ENCODE measurements around the gene PCDHA7. TPM values are rescaled to one million over a fixed set of nuclear protein-coding genes. Genes with fewer than 3 reads are reported as not detected.
"Not testable (repeated sequence)": the region's sequence is repeated elsewhere in the genome, so short reads cannot be mapped to it uniquely, and the experiment has no call there.

The PCDHA7 gene
- total RNA-seq, 1 experiment from 2014 or later: not detected

- no peak for DNase-seq (ENCODE audit: low read depth)
These were observed 28.6 kb downstream of the PCDHA7 start for GRCh38 chr5:140862441-140863295.

DNA sequence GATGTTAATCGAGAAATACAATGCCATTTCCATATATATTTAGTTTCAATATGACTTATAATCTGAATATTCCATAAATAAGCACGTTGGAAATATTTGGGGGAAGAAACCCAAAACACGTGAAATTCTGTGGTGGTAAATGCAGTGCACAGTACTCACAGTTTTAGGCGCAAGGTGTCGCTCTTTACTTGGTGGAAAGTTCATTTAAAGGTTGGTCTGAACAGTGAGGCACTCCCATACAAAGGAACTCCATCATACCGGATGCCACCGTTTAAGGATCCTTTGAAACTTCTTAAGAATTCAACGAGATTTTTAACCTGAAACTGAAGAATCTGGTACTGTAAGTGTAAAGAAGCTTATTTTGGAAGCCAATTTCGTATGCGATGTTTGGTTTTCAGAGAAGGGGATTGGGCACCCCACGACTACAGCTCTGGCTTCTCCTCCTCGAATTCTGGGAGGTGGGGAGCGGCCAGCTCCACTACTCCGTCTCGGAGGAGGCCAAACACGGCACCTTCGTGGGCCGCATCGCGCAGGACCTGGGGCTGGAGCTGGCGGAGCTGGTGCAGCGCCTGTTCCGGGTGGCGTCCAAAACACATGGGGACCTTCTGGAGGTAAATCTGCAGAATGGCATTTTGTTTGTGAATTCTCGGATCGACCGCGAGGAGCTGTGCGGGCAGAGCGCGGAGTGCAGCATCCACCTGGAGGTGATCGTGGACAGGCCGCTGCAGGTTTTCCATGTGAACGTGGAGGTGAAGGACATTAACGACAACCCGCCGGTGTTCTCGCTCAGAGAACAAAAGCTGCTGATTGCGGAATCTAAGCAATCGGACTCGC lies 34.9 kb downstream of the PCDHA7 start, which contains the start of gene PCDHA11:
PCDHA11 (plus strand) TSS at position 237 of the 834 bp plus-strand sequence; CDS start at position 384, 147 bp downstream.
- DNase-seq (ENCODE audit: low read depth): peak; percentile 10

DNA sequence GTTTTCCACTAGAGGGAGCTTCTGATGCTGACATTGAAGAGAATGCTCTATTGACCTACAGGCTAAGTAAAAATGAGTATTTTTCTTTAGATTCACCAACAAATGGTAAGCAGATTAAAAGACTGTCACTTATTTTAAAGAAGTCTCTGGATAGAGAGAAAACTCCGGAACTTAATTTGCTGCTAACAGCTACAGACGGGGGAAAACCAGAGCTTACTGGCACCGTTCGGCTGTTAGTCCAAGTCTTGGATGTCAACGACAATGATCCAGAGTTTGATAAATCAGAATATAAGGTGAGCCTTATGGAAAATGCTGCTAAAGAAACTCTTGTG lies 35.5 kb downstream of the PCDHA7 start:
- no peak for DNase-seq (ENCODE audit: low read depth)

- no peak for DNase-seq (ENCODE audit: low read depth)
These were observed 36.4 kb downstream of the PCDHA7 start for GRCh38 chr5:140870221-140871201.

- no peak for DNase-seq (ENCODE audit: low read depth)
These were observed 41.3 kb downstream of the PCDHA7 start, which contains the start of gene PCDHA12 for GRCh38 chr5:140875085-140876065. Gene PCDHA12, plus strand, starts transcription at chr5:140875308. Its CDS starts 165 bp downstream, at chr5:140875473.

DNA sequence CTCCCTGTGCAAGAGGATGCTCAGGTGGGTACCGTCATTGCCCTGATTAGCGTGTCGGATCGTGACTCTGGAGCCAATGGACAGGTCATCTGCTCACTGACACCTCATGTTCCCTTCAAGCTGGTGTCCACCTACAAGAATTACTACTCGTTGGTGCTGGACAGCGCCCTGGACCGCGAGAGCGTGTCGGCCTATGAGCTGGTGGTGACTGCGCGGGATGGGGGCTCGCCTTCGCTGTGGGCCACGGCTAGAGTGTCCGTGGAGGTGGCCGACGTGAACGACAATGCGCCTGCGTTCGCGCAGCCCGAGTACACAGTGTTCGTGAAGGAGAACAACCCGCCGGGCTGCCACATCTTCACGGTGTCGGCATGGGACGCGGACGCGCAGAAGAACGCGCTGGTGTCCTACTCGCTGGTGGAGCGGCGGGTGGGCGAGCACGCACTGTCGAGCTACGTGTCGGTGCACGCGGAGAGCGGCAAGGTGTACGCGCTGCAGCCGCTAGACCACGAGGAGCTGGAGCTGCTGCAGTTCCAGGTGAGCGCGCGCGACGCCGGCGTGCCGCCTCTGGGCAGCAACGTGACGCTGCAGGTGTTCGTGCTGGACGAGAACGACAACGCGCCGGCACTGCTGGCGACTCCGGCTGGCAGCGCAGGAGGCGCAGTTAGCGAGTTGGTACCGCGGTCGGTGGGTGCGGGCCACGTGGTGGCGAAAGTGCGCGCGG lies 42.6 kb downstream of the PCDHA7 start:
- DNase-seq (ENCODE audit: low read depth): not testable (repeated sequence)

DNA sequence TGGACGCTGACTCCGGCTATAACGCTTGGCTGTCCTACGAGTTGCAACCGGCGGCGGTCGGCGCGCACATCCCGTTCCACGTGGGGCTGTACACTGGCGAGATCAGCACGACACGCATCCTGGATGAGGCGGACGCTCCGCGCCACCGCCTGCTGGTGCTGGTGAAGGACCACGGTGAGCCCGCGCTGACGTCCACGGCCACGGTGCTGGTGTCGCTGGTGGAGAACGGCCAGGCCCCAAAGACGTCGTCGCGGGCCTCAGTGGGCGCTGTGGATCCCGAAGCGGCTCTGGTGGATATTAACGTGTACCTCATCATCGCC lies 43.2 kb downstream of the PCDHA7 start:
- DNase-seq (ENCODE audit: low read depth): no peak

- DNase-seq (ENCODE audit: low read depth): no peak
These were observed 48.0 kb downstream of the PCDHA7 start, which contains the start of gene PCDHA13 for GRCh38 chr5:140881889-140882590. Gene PCDHA13, plus strand, starts transcription at chr5:140882124. Its CDS starts 145 bp downstream, at chr5:140882269.

DNA sequence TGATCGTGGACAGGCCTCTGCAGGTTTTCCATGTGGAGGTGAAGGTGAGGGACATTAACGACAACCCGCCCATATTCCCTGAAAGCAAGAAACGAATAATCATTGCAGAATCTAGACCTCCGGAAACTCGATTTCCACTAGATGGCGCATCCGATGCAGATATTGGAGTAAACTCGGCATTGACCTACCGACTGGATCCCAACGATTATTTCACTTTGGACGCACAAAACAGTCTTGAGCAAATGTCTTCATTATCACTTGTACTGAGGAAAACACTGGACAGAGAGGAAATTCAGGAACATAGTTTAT lies 48.5 kb downstream of the PCDHA7 start:
- no peak for DNase-seq (ENCODE audit: low read depth)

- DNase-seq (ENCODE audit: low read depth): no peak
These were observed 49.3 kb downstream of the PCDHA7 start for GRCh38 chr5:140883373-140883772.

DNA sequence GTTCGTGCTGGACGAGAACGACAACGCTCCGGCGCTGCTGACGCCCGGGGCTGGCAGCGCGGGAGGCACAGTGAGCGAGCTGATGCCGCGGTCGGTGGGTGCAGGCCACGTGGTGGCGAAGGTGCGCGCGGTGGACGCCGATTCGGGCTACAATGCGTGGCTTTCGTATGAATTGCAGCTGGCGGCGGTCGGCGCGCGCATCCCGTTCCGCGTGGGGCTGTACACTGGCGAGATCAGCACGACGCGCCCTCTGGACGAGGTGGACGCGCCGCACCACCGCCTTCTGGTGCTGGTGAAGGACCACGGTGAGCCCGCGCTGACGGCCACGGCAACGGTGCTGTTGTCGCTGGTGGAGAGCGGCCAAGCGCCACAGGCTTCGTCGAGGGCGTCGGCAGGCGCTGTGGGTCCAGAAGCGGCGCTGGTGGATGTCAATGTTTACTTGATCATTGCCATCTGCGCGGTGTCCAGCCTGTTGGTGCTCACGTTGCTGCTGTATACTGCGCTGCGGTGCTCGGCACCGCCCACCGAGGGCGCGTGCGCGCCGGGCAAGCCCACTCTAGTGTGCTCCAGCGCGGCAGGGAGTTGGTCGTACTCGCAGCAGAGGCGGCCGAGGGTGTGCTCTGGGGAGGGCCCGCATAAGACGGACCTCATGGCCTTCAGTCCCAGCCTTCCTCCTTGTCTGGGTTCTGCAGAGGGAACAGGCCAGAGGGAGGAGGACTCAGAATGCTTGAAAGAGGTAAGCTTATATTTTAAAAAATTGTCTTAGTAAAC lies 50.0 kb downstream of the PCDHA7 start:
- no peak for DNase-seq (ENCODE audit: low read depth)

Other genes starting within 250 kb of the PCDHA7 start
- gene CD14, start 201.1 kb upstream of the PCDHA7 start, total RNA-seq (2014; rRNA removed; shearing (Covaris generic)): not detected in 2 replicates
- 7.6 and 9.8 TPM in 2 replicates for gene TMCO6, start 194.8 kb upstream of the PCDHA7 start, total RNA-seq (2014; rRNA removed; shearing (Covaris generic))
- gene NDUFA2, start 186.6 kb upstream of the PCDHA7 start, total RNA-seq (2014; rRNA removed; shearing (Covaris generic)): 167 and 190 TPM in 2 replicates
- 118 and 141 TPM in 2 replicates for gene IK, start 186.4 kb upstream of the PCDHA7 start, total RNA-seq (2014; rRNA removed; shearing (Covaris generic))
- gene WDR55, start 169.4 kb upstream of the PCDHA7 start, total RNA-seq (2014; rRNA removed; shearing (Covaris generic)): 29.4 and 41.4 TPM in 2 replicates
- gene DND1, start 160.7 kb upstream of the PCDHA7 start, total RNA-seq (2014; rRNA removed; shearing (Covaris generic)): 1.8 and 2.8 TPM in 2 replicates
- gene HARS1, start 142.9 kb upstream of the PCDHA7 start, total RNA-seq (2014; rRNA removed; shearing (Covaris generic)): 116 and 121 TPM in 2 replicates
- gene HARS2, start 142.8 kb upstream of the PCDHA7 start, total RNA-seq (2014; rRNA removed; shearing (Covaris generic)): 34.6 and 39.3 TPM in 2 replicates
- gene ZMAT2, start 133.8 kb upstream of the PCDHA7 start, total RNA-seq (2014; rRNA removed; shearing (Covaris generic)): 22.9 and 24.3 TPM in 2 replicates
- 0.03 and 0.23 TPM in 2 replicates for gene PCDHA1, start 48.1 kb upstream of the PCDHA7 start, total RNA-seq (2014; rRNA removed; shearing (Covaris generic))
- not detected in 2 replicates for gene PCDHA2, start 39.4 kb upstream of the PCDHA7 start, total RNA-seq (2014; rRNA removed; shearing (Covaris generic))
- 0.06 TPM in 1 of 2 replicates, not detected in the other for gene PCDHA3, start 33.2 kb upstream of the PCDHA7 start, total RNA-seq (2014; rRNA removed; shearing (Covaris generic))
- 0.06 and 0.07 TPM in 2 replicates for gene PCDHA4, start 27.2 kb upstream of the PCDHA7 start, total RNA-seq (2014; rRNA removed; shearing (Covaris generic))
- gene PCDHA5, start 12.7 kb upstream of the PCDHA7 start, total RNA-seq (2014; rRNA removed; shearing (Covaris generic)): not detected in 2 replicates
- 0.03 and 0.10 TPM in 2 replicates for gene PCDHA6, start 6.3 kb upstream of the PCDHA7 start, total RNA-seq (2014; rRNA removed; shearing (Covaris generic))
- gene PCDHA8, start 6.9 kb downstream of the PCDHA7 start, total RNA-seq (2014; rRNA removed; shearing (Covaris generic)): not detected in 2 replicates
- gene PCDHA9, start 14.1 kb downstream of the PCDHA7 start, total RNA-seq (2014; rRNA removed; shearing (Covaris generic)): not detected in 2 replicates
- not detected in 2 replicates for gene PCDHA10, start 21.6 kb downstream of the PCDHA7 start, total RNA-seq (2014; rRNA removed; shearing (Covaris generic))
- gene PCDHA11, start 34.7 kb downstream of the PCDHA7 start, total RNA-seq (2014; rRNA removed; shearing (Covaris generic)): not detected in 2 replicates
- not detected in 2 replicates for gene PCDHA12, start 41.0 kb downstream of the PCDHA7 start, total RNA-seq (2014; rRNA removed; shearing (Covaris generic))
- not detected in 2 replicates for gene PCDHA13, start 47.9 kb downstream of the PCDHA7 start, total RNA-seq (2014; rRNA removed; shearing (Covaris generic))
- gene PCDHAC1, start 92.0 kb downstream of the PCDHA7 start, total RNA-seq (2014; rRNA removed; shearing (Covaris generic)): not detected in 2 replicates
- gene PCDHAC2, start 132.2 kb downstream of the PCDHA7 start, total RNA-seq (2014; rRNA removed; shearing (Covaris generic)): not detected in 2 replicates
- gene PCDHB1, start 217.1 kb downstream of the PCDHA7 start, total RNA-seq (2014; rRNA removed; shearing (Covaris generic)): not detected in 2 replicates

Measured in HT1080 (cell line).